Stimulated activated CD8-positive, alpha-beta memory T cell treated with anti-CD3 and anti-CD28 coated beads, Interleukin-15, amount 100 ng/mL, for 1 hour (primary cell): Measurements from ENCODE around the gene SLC45A3.

Source experiments
- DNase-seq: peaks from one replicate; pipeline ENCODE4 v3.0.0-alpha.2; 2020; ENCODE audit warnings: low read depth

Gene SLC45A3

GRCh38 chr1:205668951-205669340, 11.4 kb downstream of the SLC45A3 start:
- no peak for DNase-seq

- no peak for DNase-seq
Measured at GRCh38 chr1:205667909-205668643, 12.2 kb downstream of the SLC45A3 start.

GRCh38 chr1:205666372-205667166, 13.7 kb downstream of the SLC45A3 start:
- DNase-seq: no peak

DNA sequence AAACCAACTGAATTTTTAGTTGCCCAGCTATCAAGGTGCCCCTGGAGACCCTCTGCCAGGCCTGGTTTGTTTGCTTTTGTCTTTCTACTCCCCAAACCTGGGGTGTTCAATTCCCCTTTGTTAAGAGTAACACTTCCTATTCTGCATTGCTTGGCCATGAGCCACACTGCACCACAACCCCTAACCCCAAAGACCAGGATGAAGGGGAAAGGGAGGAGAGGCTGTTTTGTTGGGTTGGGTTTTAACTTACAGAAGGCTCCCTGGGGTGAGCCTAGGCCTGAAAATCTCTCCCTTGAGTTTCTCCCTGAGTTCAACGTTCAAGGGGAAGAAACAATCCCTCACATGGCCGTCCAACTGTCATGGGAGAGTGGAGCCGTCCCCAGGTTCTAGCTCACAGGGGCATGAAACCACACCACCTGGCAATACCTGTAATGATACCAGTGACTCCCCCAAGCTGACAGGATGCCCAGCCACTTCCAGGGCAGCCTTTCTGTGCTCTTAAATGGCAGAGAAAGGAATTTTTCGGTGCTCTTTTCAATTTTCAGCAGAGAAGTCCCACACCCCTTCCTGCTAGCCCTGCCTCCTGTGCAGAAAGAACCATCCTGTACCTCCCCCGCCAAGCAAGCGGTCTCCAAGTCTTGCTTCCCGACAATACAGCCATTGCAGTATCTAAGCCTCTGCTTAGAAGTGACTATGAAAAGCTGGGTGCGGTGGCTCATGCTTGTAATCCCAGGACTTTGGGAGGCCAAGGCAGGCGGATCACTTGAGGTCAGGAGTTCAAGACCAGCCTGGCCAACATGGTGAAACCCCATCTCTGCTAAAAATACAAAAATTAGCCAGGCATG, 14.9 kb downstream of the SLC45A3 start:
- DNase-seq: no peak

- no peak for DNase-seq
Measured at GRCh38 chr1:205664399-205665017, 15.8 kb downstream of the SLC45A3 start.

DNA sequence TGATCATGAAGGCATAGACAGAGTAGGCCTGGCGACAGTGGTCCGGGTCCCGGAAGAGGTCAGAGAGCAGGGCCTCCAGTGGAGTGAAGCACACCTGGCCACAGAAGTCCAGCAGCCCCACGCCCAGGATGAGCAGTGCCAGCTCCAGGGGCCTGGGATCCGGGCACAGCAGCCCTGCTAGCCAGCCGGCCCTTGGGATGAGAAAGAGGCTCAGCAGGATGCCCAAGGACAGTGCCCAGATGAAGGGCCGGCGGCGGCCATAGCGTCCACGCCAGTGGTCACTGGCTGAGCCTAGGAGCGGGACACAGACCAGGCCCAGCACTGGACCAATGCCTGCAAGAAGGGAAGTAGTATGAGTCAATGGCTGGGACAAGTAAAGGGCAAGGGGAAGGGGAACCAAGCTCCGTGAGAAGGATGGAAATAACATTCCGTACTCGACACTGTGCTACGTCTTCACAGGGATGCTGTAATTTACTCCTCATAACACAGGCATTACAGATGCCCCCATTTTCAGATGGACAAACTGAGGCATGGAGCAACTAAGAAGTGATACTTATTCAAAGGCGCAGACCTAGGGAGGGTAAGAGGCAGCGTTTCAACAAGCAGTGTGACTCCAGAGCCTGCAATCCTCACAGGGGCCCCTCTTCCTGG, 16.9 kb downstream of the SLC45A3 start:
- DNase-seq: no peak

DNA sequence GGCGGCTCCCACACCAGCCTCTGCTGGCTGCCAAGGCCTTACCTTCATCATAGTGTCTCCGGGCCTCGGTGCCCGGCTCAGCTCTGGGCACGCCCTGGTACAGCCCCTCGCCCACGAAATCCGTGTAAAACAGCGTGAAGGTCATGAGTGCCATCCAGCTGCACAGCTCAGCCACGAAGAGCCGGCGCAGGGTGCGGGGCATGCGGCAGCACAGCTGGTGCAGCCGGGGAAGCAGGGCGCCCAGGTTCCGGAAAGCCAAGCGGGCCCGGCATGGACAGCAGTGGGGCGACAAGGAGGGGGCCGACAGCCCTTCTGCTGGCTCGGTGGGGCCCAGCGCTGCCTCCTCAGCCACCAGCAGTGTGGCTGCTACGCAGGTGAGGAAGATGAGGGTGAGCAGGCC, 17.5 kb downstream of the SLC45A3 start:
- no peak for DNase-seq

DNA sequence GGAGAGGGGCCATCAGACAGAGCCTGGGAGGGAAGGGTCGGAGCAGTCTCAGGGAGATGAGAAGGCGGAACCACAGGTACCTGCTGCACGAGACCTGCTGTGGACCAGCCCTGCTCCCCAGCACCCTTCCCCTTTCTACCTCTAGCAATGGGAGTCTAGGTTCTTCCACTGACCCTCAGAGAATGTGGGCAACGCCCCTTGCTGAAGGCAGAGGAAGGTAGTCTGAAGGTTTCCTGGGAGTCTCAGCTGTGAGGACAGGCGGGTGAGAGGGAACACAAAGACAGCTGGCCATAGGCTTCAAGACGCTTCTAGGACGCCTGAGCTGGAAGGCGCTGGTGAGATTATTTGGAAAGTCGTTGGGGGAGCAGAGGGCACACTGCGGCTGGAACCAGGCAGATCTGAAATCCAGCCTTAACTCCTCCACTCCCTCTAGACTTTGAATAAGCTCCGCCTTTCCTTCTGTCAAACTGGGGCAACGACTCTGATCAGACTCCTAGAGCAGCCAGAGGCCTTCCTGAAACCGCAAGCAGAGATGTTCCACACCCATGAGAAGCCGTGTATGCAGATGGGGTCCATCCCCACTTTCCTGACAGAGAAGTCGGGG, 18.1 kb downstream of the SLC45A3 start:
- DNase-seq: no peak

DNA sequence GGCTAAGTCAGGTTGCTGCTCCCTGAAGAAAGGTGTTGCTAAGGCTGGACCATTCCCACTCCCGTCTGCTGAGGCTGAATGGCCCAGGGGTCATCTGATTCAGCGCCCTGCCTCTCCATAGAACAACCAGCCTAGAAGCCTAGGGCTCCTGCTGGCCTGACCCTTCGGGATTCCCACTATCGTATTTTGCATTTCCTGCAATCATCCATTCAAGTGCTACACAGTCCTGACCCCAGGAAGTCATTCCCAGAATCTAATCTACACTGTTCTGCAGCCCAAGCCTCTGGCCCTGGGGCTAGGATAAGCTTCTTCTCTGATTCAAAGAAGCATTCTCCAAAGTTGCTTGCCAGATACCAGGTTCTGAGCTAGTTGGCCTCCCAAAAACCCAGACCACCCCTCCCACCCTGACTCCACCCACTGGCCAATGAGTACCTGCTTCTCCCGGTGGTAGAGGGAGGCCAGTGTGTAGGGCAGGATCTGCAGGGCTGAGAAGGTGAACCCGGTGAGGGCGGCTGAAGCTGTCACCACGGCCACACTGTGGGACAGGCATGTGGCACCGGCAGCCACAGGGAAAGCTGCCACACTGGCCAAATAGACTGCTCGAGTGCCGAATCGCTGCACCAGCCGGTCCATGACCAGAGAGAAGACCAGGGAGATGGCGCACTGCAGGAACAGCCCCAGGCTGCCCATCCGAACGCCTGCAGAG, 18.7 kb downstream of the SLC45A3 start:
- no peak for DNase-seq

DNA sequence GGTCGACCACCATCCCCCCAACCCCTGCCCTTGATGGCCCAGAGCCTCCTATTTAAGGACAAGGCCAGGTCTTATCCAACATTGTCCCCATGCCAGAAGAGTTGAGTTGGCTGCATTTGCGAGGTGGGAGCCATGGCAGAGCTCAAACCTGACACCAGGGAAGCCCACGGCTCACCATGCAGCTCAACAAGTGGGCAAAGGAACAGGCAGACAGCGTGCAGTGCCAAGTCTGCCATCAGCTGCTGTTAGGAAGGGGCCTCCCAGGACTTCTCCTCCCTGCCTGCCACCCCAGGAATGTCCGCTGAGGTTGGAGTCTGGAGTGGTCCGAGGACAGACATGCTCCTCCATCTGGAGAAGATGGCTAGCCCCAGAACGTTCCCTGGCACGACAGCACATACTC, 19.9 kb downstream of the SLC45A3 start:
- DNase-seq: no peak

DNA sequence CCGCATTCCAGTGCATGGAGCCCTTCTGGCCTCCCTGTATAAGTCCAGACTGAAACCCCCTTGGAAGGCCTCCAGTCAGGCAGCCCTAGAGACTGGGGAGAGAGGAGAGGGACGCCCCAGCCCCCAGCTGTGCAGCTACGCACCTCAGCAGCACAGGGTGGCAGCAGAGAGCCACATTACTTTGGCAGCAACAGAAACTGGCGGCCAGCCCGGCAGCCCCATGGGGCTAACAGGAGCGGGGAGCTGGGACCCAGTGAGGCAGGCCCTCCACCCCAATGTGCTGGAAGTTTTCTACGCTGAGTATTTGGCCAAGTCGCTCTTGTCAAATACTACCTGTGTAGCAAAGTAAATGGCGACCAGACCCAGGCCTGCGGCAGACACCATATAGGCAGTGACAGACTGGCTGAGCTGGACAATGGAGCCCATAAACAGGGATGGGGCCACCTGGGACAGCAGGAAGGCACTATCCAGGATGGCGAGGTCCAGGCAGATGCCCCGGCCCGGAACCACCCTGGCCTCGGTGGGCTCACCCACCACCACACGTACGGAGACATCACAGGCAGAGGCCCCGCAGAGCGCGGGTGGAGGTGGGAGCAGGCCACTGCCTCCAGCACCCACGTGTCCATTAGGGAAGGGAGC, 21.2 kb downstream of the SLC45A3 start:
- peak; percentile 61 for DNase-seq

GRCh38 chr1:205656236-205656635, 24.1 kb downstream of the SLC45A3 start:
- no peak for DNase-seq

GRCh38 chr1:205652984-205653383, 27.3 kb downstream of the SLC45A3 start:
- no peak for DNase-seq

GRCh38 chr1:205650241-205650640, 30.1 kb downstream of the SLC45A3 start:
- no peak for DNase-seq

DNA sequence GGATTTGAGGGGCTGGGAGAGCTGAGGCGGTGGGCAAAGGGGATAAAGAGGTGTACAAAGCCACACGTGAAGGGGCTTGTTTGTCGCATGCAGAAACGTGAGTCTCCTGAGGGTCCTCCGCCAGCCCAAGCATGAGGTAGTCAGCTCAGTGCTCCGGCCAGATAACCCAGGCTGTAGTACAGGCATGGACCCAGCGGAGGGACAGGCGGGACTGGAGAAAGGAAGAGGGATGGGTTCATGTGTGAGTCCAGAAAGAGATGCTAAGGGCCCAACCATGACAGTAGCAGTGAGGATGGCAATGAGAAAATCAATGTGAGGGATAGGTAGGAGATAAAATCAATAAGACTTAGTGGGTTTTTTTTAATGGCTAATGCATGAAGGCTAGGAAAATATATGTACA, 34.8 kb downstream of the SLC45A3 start:
- no peak for DNase-seq

GRCh38 chr1:205642679-205643307, 37.5 kb downstream of the SLC45A3 start:
- DNase-seq: no peak

DNA sequence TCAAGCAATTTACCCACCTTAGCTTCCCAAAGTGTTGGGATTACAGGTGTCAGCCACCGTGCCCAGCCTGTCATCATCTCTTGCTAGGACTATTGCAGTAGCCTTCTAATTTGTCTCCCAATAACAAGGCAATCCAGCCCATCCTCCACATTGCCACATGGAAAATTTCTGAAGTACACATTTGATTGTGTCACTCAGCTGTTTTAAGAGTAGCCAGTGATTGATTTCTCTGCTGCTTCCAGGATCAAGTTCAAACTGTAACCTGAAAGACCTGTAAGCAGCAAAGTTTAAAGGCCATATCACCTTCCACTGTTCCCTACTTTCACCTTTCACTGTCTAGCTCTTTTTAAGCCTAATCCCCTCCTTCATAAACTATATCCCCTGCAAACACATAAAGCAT, 40.7 kb downstream of the SLC45A3 start:
- DNase-seq: no peak

- DNase-seq: no peak
Measured at GRCh38 chr1:205637854-205638468, 42.3 kb downstream of the SLC45A3 start.

GRCh38 chr1:205636732-205637131, 43.6 kb downstream of the SLC45A3 start:
- DNase-seq: no peak
